ENCODE measurements around the gene UVRAG.

- TF ChIP-seq, protein P1, sequence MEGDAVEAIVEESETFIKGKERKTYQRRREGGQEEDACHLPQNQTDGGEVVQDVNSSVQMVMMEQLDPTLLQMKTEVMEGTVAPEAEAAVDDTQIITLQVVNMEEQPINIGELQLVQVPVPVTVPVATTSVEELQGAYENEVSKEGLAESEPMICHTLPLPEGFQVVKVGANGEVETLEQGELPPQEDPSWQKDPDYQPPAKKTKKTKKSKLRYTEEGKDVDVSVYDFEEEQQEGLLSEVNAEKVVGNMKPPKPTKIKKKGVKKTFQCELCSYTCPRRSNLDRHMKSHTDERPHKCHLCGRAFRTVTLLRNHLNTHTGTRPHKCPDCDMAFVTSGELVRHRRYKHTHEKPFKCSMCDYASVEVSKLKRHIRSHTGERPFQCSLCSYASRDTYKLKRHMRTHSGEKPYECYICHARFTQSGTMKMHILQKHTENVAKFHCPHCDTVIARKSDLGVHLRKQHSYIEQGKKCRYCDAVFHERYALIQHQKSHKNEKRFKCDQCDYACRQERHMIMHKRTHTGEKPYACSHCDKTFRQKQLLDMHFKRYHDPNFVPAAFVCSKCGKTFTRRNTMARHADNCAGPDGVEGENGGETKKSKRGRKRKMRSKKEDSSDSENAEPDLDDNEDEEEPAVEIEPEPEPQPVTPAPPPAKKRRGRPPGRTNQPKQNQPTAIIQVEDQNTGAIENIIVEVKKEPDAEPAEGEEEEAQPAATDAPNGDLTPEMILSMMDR (IDR thresholded peaks at IDR 0.05; ENCODE audit: low read depth, low read length): no peak
- TF ChIP-seq EZH2phosphoT487 (IDR thresholded peaks at IDR 0.05; ENCODE audit: low read depth): no peak
These were observed 220.0 kb downstream of the UVRAG start for GRCh38 chr11:76035020-76035419.

All from OCI-LY3 (cell line).